ENCODE data around the gene CACNA1G.

The CACNA1G gene

GRCh38 chr17:50613007-50613992 lies 52.8 kb downstream of the CACNA1G start:
- DNase-seq (ENCODE audit: low read depth): no peak

GRCh38 chr17:50614471-50615051 lies 54.0 kb downstream of the CACNA1G start:
- no peak for DNase-seq (ENCODE audit: low read depth)

GRCh38 chr17:50615828-50616227 lies 55.3 kb downstream of the CACNA1G start:
- DNase-seq (ENCODE audit: low read depth): no peak

- no peak for DNase-seq (ENCODE audit: low read depth)
These were observed 57.8 kb downstream of the CACNA1G start for GRCh38 chr17:50618300-50618699.

- DNase-seq (ENCODE audit: low read depth): no peak
These were observed 58.4 kb downstream of the CACNA1G start for GRCh38 chr17:50618941-50619340.

GRCh38 chr17:50619489-50619888 lies 59.0 kb downstream of the CACNA1G start:
- DNase-seq (ENCODE audit: low read depth): no peak

- DNase-seq (ENCODE audit: low read depth): no peak
These were observed 59.7 kb downstream of the CACNA1G start for GRCh38 chr17:50620237-50620636.

GRCh38 chr17:50620858-50621257 lies 60.3 kb downstream of the CACNA1G start:
- DNase-seq (ENCODE audit: low read depth): no peak

- DNase-seq (ENCODE audit: low read depth): no peak
These were observed 61.1 kb downstream of the CACNA1G start for GRCh38 chr17:50621574-50622031.

GRCh38 chr17:50624321-50624934 lies 63.9 kb downstream of the CACNA1G start:
- DNase-seq (ENCODE audit: low read depth): no peak

- DNase-seq (ENCODE audit: low read depth): no peak
These were observed 64.7 kb downstream of the CACNA1G start for GRCh38 chr17:50625032-50625871.

- DNase-seq (ENCODE audit: low read depth): peak; percentile 67
These were observed 65.6 kb downstream of the CACNA1G start for GRCh38 chr17:50626037-50626574.

- DNase-seq (ENCODE audit: low read depth): no peak
These were observed 66.7 kb downstream of the CACNA1G start for GRCh38 chr17:50627036-50627781.

GRCh38 chr17:50627782-50628601 lies 67.5 kb downstream of the CACNA1G start:
- no peak for DNase-seq (ENCODE audit: low read depth)

GRCh38 chr17:50629902-50630301 lies 69.4 kb downstream of the CACNA1G start:
- no peak for DNase-seq (ENCODE audit: low read depth)

GRCh38 chr17:50630524-50631194 lies 70.1 kb downstream of the CACNA1G start:
- DNase-seq (ENCODE audit: low read depth): peak; percentile 52

- no peak for DNase-seq (ENCODE audit: low read depth)
These were observed 70.8 kb downstream of the CACNA1G start for GRCh38 chr17:50631195-50631907.

GRCh38 chr17:50631908-50632571 lies 71.5 kb downstream of the CACNA1G start:
- DNase-seq (ENCODE audit: low read depth): no peak

All from activated T-cell treated with anti-CD3 and anti-CD28 coated beads for 48 hours (primary cell).